GM12892 (cell line): ENCODE data around the gene HPCAL1.

Experiments used
- DNase-seq: peaks from one replicate; pipeline ENCODE4 v3.0.0; 2011; ENCODE audit not compliant: insufficient read length
- FAIRE-seq: peaks from 2 replicates; lab custom pipeline; 2011; peaks lifted over from hg19 to GRCh38; lab: Jason Lieb, UNC
- POLR2A ChIP-seq: IDR thresholded peaks from 2 replicates; pipeline ENCODE4 v1.6.1; 2011; ENCODE audit warnings: low read depth, low read length, control low read depth
- POLR2AphosphoS5 ChIP-seq: IDR thresholded peaks from 2 replicates; pipeline ENCODE4 v1.6.1; 2011; ENCODE audit warnings: low read depth, low read length, control low read depth
- TAF1 ChIP-seq: IDR thresholded peaks from 2 replicates; pipeline ENCODE4 v1.6.1; 2011; ENCODE audit warnings: low read depth, mild to moderate bottlenecking, control low read depth, low read length, borderline replicate concordance

The HPCAL1 gene

GRCh38 chr2:10362096-10362897 is 59.6 kb downstream of the HPCAL1 start:
- TF ChIP-seq POLR2AphosphoS5 (no peak), TAF1 (no peak), POLR2A (no peak)
- DNase-seq = no peak
- no peak for FAIRE-seq

GRCh38 chr2:10362898-10363454 is 60.3 kb downstream of the HPCAL1 start:
- no peak for DNase-seq
- FAIRE-seq = no peak
- TF ChIP-seq POLR2A = no peak
- TF ChIP-seq TAF1 = no peak
- no peak for TF ChIP-seq POLR2AphosphoS5

- DNase-seq = no peak
- TF ChIP-seq POLR2AphosphoS5 (no peak), POLR2A (no peak), TAF1 (no peak)
- no peak for FAIRE-seq
Measured at GRCh38 chr2:10363861-10364610, 61.3 kb downstream of the HPCAL1 start.

GRCh38 chr2:10365412-10365811 is 62.7 kb downstream of the HPCAL1 start:
- DNase-seq = no peak
- no peak for TF ChIP-seq POLR2AphosphoS5
- no peak for TF ChIP-seq TAF1
- no peak for TF ChIP-seq POLR2A
- FAIRE-seq = no peak

GRCh38 chr2:10366601-10367270 is 64.0 kb downstream of the HPCAL1 start:
- no peak for FAIRE-seq
- DNase-seq = no peak
- TF ChIP-seq POLR2A (no peak), TAF1 (no peak), POLR2AphosphoS5 (no peak)

- FAIRE-seq = no peak
- TF ChIP-seq TAF1 = no peak
- no peak for TF ChIP-seq POLR2AphosphoS5
- no peak for TF ChIP-seq POLR2A
- DNase-seq = no peak
Measured at GRCh38 chr2:10367472-10368439, 65.1 kb downstream of the HPCAL1 start.

GRCh38 chr2:10368491-10369231 is 66.0 kb downstream of the HPCAL1 start:
- FAIRE-seq = no peak
- no peak for TF ChIP-seq TAF1
- no peak for TF ChIP-seq POLR2A
- no peak for TF ChIP-seq POLR2AphosphoS5

GRCh38 chr2:10369269-10370255 is 66.9 kb downstream of the HPCAL1 start:
- TF ChIP-seq POLR2AphosphoS5 (no peak), POLR2A (no peak), TAF1 (no peak)
- FAIRE-seq (no peak), DNase-seq (no peak)

More at GRCh38 chr2:10368491-10369231, 66.0 kb downstream of the HPCAL1 start:
- no peak for DNase-seq

- FAIRE-seq = no peak
- no peak for TF ChIP-seq POLR2AphosphoS5
- TF ChIP-seq POLR2A = no peak
- TF ChIP-seq TAF1 = no peak
- DNase-seq = no peak
Measured at GRCh38 chr2:10370390-10370789, 67.7 kb downstream of the HPCAL1 start.
